Measurements from ENCODE around the gene ZC3H12D.
"Not testable (repeated sequence)": the region's sequence is repeated elsewhere in the genome, so short reads cannot be mapped to it uniquely, and the experiment has no call there.

The ZC3H12D gene

DNA sequence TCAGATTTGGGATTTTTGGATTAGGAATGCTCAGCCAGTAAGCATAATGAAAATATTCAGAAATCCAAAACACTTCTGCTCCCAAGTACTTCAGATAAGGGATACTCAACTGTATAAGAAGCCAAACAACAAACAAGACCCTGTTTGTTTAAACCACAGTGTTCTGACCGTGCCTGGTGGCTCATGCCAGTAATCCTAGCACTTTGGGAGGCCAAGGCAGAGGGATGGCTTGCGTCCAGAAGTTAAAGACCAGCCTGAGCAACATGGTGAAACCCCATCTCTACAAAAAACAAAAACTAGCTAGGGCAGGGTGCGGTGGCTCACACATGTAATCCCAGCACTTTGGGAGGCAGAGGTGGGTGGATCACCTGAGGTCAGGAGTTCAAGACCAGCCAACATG is 24.6 kb downstream of the ZC3H12D start:
- in situ Hi-C loops (cut with MboI; ENCODE audit: low sequenced_read_pairs), result not testable (repeated sequence)

DNA sequence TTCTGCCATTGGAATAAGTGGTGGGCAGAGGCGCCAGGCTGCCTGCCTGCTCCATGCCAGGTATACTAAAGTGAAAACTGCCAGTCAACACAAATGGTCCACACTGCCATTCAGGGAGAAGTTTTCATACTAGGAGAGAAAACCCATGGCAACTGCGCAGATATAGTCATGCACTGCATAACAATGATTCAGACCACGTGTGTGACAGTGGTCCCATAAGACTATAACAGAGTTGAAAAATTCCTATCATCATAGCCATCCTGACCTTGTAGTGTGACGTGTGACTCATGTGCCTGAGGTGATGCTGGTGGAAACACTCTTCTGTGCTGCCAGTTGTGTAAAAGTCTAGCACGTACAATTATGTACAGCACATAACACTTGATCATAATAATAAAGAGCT is 25.1 kb downstream of the ZC3H12D start:
- in situ Hi-C loops (cut with MboI; ENCODE audit: low sequenced_read_pairs), result no loop called here

DNA sequence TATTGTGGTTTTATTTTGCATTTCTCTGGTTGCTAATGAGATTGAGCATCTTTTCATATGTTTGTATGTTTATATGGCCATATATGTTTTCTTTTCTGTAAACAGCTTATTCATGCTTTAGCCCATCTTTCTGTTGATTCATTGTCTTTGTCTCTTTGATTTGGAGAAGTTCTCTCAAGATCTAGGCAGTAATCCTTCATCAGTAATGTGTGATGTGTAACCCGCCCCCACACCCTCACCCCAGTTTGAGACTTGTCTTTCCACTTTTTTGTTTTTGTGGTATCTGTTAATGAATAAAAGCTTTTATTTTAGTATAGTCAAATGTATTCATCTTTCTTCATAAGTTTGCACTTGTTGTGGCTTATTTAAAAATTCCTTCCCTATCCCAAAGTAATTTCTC is 26.0 kb downstream of the ZC3H12D start:
- in situ Hi-C loops (cut with MboI; ENCODE audit: low sequenced_read_pairs), result no loop called here

DNA sequence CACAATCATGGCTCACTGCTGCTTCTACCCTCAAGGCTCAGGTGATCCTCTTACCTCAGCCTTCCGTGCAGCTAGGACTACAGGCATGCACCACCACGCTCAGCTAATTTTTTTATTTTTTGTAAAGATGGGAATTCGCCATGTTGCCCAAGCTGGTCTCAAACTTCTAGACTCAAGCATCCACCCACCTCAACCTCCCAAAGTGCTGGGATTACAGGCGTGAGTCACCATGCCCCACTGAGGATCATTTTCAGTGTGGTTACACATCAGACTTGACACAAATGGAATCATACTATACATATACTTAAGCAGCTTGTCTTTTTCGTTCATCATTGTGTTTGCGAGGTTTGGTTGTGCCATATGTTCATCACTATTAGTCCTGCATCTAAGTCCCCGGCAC is 26.6 kb downstream of the ZC3H12D start:
- in situ Hi-C loops (cut with MboI; ENCODE audit: low sequenced_read_pairs), result no loop called here

DNA sequence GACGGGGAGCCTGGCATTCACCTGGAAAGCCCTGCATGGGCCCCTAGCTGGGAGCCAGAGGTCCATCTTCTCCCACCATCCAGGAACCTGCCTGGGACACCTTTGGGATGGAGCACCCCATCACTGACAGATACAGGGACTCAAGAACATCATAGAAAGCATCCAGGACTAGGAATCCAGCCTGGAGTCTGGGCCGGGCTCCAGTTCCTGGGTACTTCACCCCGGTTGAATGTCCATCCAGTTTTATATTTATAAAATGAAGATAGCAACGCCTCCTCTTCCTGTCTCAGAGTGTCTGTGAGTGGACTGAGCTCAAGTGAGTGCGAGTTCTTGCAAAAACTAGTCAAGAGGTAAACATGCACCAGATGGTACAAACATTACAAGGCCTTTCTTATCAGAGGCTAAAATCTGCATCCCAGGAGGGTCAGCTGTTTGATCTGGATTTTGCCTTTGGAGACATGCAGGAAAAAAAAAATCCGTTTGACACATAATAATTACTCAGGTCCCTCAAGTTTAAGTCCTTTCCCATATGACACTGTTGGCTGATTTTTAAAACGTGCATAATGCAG is 27.4 kb downstream of the ZC3H12D start:
- in situ Hi-C loops (cut with MboI; ENCODE audit: low sequenced_read_pairs), result no loop called here

DNA sequence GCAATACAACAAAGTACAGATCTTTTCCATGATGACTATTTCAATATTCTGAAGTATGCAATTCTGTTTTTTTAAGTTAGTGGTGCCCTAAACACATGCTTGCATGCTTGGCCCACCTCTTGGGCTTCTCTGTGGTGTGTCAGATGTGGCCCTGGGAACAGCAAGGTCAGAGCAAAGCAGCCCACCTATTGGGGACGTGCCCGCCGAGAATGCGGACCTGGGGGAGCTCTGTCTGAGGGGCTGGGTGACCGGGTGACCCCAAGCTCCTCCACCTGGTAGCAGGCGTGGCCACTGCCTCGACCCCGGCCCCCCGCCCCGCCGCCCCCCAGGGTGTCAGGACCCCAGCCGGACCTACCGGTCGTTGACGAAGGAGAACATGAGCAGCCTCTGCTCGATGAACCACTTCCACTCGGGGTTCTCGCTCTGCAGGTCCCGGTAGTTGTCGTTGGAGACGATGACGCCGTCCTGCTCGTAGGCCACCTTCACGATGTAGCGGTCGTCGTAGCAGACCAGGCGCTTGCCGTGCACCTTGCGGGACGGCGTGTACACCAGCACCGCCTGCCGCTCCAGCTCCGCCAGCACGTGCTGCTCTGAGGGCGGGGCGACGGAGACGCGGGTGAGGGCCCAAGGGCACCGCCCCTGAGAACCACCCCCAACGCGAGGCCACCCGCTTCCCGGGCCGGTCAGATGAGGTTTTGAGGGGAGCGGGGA is 28.3 kb downstream of the ZC3H12D start:
- in situ Hi-C loops (cut with MboI; ENCODE audit: low sequenced_read_pairs), result no loop called here

DNA sequence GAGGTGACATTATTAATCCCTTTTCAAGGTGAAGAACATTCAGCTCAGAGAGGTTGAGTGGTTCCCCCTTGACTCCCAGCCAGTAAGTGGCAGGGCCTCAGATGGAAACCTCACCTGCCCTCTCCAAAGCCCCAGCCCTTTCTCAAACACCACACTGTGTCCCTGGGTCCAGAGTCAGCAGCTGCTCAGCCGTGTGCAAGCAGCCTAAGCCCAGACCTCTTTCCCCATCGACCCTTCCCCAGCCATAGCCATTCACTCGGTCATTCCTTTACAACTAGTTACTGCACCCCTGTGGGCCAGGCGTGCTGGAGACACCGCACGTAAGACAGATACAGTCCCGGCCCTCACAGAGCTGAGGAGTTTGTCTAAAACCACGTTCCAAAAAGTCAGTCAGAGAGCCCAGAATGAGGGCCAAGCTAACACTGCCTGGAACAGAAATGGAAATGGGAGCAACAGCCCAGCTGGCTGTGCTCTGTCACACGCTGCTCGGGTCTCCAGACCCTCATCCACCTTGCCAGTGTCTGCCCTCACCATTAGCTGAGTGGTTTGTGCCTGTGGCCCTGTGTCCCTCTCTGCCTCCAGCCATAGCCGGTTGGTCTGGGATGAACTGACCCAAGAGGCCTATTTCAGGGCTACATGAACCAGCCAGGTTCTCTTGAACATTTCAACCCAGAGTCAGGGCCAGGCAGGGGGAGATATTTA is 29.6 kb downstream of the ZC3H12D start:
- in situ Hi-C loops (cut with MboI; ENCODE audit: low sequenced_read_pairs), result no loop called here

DNA sequence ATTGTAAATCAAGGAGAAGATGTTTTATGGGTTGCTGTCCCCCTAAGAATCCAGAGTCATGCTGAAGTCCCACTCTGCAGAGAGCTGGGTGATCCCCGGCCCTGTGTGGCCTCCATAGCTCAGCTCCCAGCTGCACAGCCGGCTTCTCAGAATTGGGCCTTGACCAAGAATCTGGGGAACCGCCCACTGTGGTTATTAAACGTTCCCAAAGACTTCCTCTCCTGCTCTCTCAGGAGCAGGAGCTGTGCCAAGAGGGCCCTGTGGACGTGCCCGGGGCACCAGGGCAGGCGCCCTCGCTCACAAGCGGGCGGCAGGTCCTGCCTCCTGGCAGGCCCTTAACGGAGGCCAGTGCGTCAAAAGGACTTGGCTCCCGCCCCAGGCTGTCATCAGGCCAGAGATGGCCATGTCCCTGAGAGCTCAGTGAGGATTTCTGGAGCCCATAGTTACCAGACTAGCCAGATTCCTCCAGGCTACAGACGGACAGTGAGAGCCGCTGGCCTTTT is 30.4 kb downstream of the ZC3H12D start:
- in situ Hi-C loops (cut with MboI; ENCODE audit: low sequenced_read_pairs), result no loop called here

DNA sequence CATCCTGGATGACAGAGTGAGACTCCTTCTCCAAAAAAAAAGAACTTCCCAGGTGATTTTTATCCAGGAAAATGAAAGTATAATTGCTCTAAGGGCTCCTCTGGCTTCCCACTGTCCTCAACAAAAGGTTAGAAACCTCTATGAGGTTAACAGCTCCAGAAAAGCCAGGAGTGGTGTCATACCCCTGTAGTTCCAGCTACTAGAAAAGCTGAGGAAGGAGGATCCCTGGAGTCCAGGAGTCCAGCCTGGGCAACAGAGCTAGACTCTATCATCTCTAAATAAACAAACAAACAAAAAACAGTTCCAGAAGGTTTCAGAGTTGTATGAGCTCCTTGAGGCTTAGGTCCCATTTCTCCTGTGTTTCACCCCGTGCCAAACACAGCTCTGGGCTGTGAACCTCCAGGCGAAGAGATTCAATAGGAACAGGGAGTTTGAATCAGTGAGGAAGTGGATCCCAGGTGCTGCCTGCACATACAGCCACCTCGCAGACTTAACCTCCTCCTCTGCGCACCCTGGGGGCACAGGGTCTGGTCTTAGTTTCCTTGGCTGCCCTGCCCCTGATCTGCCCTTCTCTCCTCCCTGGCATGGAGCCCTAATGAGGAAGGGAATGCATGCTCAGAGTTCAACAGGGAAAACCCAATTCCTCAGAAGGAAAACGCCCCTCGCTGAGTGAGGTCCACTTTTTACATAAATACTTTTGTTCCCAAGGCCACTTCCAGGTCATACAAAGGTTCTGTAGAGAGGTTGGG is 31.0 kb downstream of the ZC3H12D start:
- in situ Hi-C loops (cut with MboI; ENCODE audit: low sequenced_read_pairs), result no loop called here

DNA sequence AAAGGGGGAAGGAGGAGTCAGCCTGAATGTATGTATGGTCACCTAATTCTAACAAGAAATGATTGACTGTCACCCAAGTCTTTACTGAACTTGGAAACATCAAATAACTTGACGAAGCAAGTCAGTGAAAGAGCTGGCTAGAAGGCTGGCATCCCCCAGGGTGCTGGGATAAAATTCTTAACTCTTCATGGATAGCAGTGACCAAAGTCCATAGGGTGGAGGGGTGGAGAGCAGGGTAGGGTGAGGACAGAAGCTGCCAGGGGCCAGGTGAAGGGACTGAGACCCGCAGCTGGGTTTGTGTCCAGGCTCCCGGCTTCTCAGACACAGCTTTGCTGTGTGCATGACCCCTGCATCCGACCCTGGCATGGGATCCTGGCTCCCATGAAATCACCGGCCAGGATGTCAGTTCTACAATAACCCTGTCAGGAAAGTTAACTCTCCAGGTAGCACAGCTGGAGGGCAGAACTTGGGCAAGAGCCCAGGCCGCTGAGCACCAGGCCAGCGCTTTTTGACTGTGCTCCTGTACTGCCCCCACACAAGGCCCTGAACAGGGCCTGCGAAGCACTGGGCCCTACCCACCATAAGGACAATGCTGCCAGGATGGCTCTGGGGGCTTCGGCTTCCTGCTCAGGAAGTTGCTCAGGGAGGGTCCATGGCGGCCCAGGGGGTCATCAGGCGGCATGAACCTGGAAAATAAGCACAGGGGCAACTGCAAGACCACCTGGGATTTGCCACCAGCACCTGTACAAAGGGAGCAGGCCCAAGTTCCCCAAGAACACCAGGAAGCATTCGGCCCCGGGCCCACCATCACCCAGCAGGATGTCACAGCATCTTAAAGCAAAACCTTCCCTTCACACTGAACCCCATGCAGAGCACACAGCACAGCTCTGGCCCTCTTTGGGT is 32.5 kb downstream of the ZC3H12D start:
- in situ Hi-C loops (cut with MboI; ENCODE audit: low sequenced_read_pairs), result no loop called here

DNA sequence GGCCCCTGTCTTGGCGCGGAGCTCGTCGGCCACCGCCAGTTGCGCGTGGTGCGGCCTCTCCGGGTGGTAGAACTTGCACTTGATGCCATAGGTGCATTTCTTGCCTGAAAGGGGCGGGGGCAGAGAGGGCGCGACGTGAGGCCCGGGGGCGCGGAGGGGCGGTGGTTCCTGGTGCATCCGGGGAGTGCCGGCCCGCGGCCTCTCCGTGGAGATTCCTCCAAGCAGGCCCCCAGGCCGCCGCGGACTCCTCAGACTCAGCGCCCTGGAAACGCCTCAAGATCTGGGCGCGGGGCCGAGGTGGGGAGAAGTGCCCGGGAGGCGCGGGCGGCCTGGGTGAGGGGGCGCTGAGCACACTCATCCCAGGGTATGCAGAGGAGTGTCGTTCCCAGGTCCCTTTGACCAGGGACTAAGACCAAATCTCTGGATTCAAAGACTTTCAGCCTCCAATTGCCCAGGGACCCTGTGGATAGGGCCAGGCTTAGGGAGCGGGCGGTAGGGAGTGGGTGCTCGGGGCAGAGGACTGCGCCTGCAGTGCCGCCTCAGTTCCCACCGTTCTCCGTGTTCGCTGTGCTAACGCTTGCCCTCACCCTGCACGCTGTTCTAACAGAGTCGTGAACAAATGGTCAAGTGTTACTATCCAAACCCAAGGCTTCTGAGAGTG is 33.3 kb downstream of the ZC3H12D start:
- in situ Hi-C loops (cut with MboI; ENCODE audit: low sequenced_read_pairs), result no loop called here

DNA sequence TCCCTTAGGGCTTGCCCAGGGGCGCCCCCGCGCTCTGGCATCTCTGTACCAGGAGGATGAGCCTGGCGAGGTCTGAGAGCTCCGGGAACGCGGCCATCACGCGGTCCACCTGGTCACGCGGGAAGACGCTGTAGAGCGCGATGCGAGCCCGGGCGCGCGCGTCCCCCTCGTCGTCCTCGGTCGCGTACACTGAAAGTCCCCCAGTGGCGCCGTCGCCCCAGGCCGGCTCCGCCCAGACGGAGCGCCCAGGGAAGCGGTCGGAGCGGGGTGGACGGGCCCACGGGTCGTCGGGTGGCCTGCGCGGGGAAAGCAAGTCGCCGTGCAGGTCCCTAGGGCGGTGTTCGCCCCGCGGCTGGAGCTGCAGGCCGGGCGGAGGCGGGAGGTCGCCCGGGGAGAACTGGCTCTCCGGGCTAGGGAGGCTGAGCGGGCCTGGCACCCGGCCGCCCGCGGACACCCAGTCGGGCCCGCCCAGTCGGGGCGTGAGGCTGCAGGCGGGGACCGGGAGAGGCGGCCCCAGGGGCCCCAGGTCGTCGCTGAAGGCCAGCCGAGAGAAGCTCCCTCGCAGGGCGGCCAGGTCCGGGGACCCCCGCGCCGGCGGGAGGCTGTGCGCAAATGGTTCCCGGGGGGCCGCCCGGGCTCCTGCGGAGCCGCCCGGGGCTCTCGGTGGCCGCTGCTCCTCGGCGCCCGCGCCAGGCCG is 34.0 kb downstream of the ZC3H12D start:
- in situ Hi-C loops (cut with MboI; ENCODE audit: low sequenced_read_pairs), result no loop called here

DNA sequence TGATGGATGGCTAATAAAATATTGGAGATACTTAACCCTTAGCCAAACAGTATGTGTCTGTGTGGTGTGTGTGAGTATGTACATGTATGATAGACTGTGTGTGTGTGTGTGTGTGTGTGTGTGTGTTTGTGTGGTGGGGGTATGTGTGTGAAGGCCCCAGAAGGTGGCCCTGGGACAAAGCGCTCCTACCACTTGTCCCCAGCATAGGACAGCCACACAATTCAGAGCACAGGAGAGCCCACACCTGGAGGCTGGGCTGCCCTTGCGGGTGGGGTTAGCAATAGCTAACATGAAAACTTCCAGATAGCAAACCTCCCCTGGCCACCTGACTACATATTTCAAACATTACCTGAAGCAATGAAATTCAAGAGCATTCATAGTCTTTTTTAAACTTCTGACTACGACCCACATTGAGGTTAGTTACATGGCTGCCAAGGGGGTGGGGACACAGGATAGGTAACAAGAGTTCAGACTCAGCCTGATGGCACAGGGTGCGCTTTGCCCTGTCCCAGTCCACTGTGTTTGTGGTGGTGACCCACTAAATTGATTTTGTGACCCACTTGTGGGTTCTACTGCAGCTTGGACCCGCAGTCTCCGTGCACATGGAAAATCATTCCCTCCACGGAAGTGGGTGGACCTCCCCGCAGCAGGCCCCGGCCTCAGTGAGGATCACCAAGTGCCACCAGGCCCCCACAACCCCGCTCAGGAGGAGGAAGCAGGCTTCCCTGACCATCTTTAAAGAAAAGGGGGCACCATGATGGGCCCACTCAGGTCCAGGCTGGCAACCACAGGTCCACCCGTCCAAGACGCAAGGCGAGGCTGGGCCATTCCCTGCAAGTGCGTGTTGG is 34.8 kb downstream of the ZC3H12D start:
- in situ Hi-C loops (cut with MboI; ENCODE audit: low sequenced_read_pairs), result no loop called here

DNA sequence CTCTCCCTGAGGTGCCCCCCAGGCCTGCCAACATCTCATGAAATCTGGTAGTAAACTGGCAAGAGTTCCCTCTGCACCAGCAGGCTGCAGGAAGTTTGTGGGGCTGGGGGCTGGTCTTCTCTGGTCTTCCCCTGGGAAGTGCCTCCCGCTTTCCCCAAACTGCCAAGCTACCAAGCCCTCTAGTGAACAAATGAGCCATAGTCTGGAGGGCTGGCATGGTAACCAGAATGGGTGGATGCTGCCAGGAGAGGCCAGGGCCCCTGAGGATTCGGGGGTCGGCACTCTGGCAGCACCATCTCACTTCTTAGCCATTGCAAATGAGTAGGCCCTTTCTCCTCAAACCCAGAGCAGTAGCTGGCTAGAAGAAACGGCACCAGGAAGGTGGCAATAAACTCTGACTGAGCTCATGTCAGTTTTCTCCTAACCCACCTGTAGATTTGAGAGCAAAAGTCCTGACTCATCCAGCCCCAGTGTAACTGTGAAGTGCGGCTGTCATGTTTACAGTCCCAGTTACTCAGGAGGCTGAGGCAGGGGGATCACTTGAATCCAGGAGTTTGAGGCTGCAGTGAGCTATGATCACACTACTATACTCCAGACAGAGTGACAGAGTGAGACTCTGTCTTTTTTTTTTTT is 35.9 kb downstream of the ZC3H12D start:
- in situ Hi-C loops (cut with MboI; ENCODE audit: low sequenced_read_pairs), result no loop called here

DNA sequence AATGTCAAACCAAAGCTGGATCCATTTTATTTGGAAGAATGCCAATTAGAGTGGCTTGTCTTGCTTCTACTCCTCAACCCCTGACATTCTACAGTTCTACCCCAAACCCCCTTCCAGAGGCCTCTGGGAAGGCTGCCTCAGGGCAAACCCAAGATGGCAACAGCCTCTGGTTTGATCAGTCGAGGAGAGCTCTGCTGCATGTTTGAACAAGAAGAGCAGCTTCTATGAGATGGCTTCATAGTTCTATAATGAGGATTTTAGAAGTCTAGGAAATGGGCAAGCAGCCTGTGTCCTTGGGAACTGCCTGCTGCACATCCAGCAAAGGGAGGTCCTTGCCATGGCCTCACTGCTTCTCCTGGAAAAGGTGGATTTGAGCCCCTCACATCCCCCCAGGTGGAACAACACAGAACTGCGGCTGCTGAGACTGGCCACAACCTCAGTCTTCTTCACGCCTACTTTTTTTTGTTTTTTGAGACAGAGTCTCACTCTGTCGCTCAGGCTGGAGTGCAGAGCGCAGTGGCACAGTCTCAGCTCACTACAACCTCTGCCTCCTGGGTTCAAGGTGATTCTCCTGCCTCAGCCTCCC is 37.9 kb downstream of the ZC3H12D start:
- in situ Hi-C loops (cut with MboI; ENCODE audit: low sequenced_read_pairs), result no loop called here

DNA sequence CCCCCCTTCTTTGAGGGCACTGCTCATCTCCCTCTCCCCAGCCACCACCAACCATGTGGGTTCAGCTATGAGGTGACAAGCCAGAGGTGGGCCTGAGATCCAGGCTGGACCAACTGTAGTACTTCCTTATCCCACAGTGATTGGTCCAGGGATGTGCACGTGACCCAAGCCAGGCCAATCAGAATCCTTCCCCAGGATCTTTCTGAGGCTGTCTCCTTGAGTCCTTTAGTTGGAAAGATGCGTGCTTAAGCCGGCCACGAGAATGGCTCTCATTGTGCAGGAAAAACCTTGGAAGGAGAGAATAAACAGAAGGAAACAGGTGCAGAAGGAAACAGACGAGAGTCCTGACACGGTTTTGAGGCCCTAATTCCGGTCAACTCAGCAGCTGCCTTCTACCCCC is 39.2 kb downstream of the ZC3H12D start:
- in situ Hi-C loops (cut with MboI; ENCODE audit: low sequenced_read_pairs), result no loop called here

DNA sequence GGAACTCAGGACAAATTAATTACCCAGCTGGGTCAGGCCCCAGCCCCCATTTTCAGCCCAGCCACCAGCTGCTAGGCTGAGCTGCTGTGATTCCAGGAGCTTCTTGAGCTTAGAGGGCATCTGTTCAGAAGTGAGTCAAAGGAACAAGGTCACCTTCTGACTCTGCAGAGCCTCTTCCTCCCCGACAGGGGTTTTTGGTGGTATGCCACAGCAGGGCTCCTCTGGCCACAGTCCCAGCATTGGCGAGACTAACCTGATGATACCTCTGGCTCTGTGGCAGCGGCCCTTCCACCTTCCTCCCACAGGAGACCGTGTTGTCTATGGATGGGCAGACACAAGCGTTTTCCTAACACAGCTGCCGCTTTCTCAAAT is 39.7 kb downstream of the ZC3H12D start:
- in situ Hi-C loops (cut with MboI; ENCODE audit: low sequenced_read_pairs), result no loop called here
